Measurements from ENCODE around the gene MRPL42.
"Not testable (repeated sequence)": the region's sequence is repeated elsewhere in the genome, so short reads cannot be mapped to it uniquely, and the experiment has no call there.

MRPL42 gene

DNA sequence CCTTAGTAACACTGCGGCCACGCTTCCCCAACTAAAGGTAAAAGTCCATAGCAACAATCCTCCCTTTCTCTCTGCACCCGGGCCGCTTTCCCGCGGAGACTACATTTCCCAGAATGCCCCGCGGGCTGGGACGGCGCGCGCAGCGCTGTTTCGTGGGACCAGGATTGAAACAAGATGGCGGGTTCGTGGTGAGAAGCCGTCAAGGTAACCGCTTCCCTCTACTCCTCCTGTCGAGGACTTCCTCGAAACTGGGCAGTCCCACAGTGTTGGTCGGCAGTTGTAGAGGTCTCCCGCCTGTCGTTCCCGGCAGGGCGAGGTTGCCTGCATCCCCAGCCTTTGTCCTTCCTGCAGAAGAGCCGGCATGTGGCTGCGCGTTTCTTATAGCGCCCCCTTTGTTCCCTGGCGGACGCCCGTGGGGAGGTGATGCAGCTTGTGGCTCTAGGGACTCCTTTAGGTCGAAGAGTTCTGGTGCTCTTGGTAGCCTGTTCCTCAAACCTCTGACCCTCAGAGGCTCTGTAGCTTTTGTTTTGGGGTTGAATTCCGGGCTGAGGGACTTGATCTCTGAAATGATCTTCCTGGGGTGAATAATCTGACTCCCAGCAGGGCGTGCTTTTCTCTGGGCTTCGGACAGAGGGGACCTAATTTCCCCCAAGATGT lies at the start of gene MRPL42:
MRPL42 (plus strand) TSS at position 164 of the 657 bp plus-strand sequence. CDS start 1,772 bp downstream, outside the sequence.
- peak; percentile 89 for DNase-seq

DNA sequence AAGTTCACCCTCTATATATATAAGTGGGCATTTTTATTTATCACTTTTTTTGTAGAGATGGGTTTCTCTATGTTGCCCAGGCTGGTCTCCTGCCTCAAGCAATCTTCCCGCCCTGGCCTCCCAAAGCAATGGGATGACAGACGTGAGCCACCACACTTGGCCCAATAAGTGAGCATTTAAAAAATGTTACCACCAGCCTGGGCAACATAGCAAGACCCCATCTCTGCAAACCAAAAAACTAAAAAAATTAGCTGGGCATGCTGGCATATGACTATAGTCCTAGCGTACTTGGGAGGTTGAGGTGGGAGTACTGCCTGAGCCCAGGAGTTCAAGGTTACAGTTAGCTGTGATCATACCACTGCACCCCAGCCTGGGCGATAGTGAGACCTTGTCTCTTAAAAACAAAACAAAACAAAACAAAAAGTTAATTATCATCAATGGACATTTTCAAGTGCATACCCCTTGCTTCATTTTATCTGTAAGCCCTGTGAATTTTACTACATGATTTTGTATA lies 49.3 kb upstream of the MRPL42 start:
- no peak for DNase-seq

DNA sequence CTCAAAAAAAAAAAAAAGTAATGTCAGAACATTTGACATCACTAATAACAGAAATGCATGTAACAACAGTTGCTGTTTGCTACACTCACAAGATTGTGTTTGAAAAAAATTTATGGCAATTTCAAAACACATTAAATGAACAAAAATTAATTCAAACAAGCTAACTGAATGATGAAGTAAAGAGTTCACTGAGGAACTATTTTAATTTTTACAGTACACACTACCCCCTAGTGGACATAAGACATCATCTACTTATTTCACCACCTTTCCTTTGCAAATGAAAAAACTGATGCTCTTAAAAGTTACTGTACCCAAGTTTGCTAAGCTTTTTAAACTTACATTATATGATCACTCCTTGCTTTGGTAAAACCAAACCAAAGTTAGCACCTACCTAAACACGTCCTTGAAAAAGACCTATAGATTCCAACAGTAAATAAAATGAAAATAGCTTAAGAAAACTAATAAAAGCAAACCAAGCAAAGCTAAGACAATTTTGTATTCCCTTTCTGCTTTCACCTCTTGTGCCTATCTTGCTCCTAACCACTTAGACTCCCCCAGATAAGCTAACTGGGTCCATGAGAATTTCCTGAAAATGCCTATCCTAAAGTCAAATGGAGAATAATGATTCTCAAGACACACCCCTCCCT lies 47.8 kb upstream of the MRPL42 start:
- DNase-seq = peak; percentile 48

DNA sequence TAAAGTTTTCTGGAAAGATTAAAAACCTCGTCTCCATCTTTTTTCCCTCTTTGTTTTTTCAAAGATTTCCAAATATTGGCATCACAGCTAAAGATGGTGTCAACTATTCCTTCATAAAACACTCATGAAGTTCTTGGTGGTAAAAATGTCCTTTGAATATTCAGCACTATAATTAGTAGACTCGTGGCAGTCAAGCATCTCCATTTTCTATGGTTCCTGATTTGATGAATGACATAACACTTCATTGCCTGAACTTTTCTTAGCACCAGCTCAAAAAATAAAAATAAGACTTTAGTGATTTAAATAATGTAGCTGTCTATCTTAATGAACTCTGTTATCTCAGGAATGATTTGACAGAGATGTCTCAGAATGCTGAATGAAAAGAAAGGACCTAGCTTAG lies 45.3 kb upstream of the MRPL42 start:
- DNase-seq = no peak

DNA sequence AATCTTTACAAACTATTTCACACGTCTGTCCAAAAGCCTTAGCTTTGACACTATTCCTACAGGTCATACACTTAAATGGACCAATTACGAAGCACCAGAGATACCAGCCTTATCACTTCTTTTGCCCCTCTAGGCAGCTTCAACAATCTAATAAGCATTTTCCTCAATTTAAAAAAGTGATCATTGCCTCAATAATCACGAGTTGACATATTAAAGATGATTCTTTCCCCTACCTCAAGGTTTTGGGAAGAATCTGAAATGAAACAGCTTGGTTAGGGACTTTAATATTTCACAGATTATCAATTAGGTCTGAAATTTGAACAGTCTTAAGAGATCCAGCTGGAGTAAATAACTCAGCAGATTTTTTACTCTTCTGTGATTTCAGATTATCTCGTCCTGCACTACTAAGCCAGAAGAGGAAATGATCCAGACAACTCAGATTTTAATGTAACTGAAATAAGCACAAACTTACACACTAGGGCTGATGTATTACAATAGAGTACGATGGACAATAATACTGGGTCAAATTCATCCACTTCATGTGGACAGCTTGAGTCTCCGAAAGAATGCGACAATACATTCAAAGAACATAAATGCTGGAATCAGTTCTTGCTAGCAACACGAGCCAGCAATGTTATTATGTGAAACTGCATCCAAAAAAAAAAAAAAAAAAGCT lies 41.4 kb upstream of the MRPL42 start:
- no peak for DNase-seq

DNA sequence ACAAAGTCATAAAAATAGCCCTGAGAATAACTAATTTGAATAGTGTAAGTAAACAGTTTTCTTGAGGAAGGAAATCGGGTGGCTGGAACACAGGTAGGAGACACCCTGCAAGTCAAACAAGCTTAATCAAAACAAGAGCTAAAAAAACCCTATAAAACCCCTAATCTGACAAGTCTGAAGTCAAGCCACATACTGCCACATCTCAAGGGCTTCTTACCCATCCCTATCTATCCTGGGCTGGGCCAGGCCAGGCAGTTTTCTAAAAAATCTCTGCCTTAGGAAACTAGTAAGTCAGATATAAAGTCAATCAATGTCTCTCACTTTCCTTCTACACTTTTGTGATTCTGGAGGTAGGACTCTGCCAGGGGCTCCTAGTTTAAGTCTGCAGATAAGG lies 40.9 kb upstream of the MRPL42 start:
- no peak for DNase-seq

DNA sequence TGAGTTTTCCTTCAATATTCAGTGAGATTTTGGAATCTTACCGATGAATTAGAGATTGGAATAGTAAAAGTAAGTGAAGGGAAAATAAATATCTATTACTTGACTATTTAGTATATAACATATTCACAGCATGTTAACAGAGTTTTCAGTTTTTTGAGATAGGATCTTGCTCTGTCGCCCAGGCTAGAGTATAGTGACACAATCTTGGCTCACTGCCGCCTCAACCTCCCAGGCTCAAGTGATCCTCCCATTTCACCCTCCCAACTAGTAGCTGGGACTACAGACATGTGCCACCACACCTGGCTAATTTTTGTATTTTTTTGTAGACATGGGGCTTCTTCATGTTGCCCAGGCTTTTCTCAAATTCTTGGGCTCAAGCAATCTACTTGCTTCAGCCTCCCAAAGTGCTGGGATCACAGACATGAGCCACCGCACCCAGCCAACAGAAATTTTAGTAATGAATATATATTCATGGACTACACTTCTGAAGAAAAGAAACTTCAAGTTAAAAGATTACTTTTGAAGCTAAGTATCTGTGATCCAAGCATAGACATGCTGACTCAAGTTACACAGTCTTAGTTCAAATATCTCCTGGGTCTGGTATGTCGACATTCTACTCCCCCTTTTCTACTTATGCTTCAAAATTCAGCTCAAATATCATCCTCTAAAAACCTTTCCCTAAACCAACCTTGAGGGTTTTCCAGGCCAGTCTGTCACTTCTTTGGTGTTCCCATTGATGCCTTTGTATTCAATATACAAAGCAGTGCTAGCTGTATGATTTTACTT lies 39.3 kb upstream of the MRPL42 start:
- DNase-seq = no peak

DNA sequence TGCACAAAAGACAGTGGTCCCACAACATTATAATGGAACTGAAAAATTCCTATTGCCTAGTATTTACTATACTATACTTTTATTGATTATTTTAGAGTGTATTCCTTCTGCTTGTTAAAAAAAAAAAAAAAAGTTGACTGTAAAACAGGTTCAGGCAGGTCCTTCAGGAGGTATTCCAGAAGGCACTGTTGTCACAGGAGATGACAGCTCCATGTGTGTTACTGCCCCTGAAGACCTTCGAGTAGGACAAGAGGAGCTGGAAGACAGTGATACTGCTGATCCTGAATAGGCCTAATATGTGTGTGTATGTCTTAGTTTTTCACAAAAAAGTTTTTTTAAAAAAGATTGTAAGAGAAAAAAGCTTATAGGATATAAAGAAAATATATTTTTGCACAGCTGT lies 37.9 kb upstream of the MRPL42 start:
- no peak for DNase-seq

DNA sequence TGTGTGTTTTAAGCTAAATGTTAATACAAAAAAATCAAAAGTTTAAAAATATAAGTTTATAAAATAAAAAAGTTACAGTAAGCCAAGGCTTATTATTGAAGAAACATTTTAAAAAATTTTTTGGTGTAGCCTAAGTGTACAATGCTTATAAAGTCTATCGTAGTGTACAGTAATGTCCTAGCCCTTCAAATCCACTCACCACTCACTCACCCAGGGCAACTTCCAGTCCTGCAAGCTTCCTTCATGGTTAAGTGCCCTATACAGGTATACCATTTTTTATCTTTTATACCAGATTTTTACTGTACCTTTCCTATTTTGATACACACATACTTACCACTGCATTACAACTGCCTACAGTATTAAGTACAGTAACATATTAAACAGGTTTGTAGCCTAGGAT lies 37.5 kb upstream of the MRPL42 start:
- DNase-seq = no peak

DNA sequence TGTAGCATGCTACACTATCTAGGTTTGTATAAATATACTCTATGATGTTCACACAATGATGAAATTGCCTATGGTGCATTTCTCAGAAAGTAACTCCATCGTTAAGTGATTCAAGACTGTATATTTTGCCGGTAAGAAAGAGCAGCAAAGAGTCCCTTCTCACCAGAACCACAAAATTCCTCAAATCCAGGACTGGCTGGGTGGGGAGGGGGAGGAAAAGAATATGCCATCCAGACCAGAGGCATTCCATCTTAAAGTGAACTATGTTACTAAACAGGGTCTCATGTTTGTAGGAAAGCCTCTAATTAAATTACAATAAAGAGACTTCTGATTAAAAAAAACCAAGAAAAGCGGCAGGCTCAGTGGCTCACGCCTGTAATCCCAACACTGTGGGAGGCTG lies 37.0 kb upstream of the MRPL42 start:
- no peak for DNase-seq

DNA sequence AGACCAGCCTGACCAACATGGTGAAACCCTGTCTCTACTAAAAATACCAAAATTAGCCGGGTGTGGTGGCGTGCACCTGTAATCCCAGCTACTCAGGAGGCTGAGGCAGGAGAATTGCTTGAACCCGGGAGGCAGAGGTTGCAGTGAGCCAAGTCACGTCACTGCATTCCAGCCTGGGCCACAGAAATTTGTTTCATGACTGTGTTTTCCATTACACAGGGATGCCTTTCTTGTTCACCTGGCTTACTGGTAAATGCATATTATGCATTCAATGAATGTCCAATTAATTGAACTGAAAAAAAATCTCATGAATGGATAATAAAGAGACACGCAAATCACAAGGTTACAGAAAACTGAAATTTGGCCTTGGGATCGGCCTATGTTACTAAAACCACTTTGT lies 35.3 kb upstream of the MRPL42 start:
- not testable (repeated sequence) for DNase-seq

DNA sequence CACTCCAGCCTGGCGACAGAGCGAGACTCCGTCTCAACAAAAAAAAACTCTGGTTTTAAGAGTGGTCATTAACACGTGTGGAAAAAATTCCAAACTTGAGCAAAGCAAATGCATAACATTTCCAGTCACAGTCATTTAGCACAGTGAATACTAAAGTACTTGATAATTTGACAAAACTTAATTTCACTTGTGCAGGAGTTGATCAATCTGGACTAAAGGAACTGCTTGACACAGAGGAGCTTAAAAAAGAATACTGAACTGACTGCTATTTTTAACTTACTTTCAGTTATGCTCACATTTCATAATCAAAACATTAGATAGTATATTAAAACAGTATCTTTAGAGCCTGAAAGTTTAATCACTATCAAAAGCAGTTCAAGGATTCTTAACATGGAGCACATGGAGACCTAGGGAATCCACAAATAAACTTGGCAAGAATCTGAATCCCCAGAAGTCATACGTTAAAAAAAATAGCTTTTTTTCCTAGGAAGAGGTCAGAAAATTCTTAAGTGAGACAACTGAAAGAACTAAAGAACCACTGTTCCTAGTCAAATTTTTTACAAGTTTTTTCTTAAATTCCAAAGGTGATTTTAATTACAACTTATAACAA lies 33.0 kb upstream of the MRPL42 start:
- no peak for DNase-seq

DNA sequence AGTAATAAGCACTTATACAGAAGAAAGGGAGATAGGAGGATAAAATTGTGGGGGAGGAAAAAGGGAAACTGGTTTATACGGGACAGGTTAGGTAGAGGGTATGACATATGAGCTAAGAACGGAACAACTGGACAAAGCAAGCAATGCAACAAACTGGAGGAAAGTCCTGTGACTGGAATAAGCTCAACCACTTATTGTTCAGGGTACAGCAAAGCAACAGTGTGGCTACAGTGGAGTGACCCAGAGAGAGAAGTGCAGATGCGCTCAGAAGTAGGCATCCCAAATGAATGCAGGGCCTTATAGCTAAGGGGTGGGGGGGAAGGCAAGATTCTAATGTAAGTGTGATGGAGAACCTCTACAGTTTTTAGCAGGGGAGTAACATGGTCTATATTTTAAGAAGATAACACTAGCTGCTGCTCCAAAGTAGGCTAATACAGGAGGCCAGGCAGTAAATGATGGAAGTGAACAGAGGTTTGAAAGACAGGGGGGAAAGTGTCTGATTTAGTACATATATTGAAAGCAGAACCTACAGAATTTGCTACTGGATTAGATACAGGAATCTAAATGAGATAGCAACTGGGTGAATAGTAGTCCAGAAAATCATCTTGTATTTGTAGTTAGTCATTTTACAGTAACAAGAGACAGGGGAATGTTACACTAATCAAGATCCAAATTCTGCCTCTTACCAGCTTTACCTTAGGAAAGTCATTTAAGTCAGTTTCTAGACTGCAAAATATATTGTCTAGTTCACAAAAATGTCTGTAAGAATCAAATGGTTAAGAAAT lies 28.9 kb upstream of the MRPL42 start:
- no peak for DNase-seq

DNA sequence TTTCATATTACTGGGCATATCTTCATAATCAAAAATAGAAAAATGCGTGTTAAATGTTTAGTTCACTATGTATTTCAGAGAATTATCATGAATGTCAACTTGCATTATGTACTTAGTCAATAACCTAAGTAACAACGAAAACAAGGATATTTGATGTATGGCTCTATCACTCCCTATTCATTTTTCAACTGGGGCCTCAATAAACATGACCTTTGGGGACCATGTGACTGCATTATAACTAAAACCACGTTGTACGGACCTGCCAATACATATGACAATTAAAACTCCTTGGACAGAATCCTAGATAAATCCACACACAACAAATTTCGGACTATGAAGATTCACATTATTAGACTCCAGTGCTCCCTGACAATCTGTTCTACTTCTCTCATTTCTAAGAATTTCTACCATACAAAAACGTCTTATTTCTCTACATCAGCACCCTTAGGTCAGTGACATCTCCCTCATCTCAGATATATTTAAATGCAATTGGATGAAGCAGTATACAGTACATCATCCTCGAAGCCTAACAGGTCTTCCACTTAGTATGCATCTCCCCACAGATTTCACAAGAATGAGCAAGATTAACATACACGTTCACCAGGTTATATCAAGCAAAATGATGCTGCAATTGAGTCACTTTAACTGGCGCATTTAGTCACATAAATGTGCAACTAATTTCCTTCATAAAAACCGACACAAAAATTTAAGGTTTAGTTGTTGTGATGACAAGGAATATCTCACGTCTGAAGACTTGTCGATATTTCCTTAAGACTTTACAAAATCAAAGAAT lies 27.1 kb upstream of the MRPL42 start:
- DNase-seq = no peak

DNA sequence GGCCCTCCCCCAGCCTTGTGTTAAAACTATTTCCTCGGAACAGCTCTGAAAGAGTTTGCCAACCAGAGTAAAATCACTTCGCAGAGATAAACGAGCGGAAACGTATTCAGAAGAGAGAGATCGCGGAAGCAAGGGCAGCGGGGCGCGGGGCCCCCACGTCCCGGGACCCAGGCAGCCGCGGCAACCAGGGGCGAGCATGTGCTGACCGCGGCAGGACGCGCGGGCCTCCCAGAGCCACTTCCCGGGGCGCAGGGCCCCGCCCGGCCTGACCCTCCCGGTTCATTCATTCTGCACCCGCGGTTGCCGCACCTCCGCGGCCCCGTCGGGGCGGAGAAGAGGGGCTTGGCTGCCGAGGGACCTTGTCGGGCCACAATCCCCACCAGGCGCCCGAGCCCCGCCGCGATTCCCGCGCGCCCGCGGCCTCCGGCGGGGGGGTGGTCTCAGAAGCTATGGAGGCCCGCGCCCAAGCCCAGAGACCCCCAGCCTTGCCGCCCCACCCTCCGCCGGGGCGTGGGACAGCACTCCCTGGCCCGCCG lies 26.2 kb upstream of the MRPL42 start:
- no peak for DNase-seq

DNA sequence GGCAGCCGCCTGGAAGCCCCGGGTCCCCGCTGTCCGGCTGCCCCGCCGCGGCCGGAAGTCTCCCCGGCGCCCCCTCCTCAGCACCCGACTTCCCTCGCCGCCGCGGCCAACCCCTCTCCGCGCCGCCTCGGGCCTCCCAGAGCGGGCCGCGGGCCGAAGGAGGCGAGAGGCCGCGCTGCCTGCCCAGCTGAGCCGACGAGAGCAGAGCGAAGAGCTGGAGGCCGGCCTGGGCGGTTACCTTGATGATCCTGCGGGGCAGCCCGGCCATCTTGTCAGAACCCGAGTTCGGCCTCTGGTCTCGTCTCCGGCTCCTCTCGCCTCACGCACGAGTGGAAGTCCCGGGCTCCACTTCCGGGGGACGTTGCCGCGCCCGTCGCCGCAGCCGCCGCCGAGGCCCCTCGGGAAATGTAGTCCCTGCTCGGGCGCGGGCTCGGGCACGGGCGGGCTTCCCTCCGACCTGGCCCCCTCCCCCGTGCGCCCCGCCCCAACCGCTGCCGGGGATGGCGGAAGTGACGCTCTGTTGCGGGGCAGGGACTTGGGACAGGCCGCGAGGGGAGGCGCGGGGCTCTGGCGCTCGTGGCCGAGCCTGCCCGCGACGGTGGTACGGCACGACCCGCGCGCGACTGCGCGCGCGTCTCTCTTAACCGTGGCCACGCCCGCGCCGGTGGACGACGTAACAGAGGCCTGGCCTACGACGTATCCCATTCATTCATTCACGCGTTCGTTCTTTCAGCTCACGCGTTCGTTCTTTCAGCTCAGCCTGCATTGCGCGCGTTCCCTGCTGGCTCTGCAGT lies 25.5 kb upstream of the MRPL42 start, which contains the start of gene UBE2N:
UBE2N (minus strand) TSS at position 331 of the 794 bp plus-strand sequence; CDS start at position 268, 63 bp downstream.
- DNase-seq = peak; percentile 97

DNA sequence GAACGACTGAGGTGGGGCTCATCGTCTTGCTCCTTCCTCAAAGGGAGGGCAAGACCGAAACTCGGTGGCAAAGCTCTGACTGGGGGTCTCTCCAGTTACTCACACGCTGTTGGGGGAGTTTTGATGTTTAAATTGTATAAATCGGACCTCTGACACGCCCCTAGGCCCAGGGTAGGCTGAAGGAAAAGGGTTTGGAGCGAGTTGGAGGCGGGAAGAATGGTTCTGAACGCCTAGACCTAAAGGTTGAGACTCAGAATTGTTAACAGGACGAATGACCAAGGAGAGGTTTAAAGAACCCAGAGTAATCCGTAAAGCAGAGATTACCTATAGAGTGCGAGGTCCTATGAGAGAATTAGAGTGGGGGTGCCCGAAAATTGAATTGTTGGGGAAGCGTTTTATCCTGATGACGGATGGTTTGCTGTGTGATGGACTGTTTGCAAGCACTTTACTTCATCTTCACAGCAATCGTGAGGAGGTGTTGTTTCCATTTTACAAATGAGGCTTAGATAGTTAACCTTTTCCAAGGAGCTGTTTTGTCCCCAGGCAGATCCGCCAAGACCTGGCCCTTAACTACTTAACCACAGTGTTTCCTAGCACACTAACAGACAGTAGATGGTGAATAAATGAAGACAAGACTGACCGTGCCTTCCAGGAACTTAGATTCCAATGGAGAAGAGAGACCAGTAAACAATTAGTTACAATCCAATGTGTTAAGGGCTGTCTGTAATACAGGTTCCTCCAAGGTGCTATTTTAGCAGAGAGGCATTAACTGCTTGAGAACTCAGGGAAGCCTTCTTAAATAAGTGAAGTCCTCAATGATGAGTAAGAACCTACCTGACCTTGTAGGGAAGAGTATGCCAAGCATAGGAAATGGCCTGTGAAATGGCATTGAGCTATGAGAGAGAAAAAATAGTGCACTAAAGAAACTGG lies 24.6 kb upstream of the MRPL42 start:
- no peak for DNase-seq

DNA sequence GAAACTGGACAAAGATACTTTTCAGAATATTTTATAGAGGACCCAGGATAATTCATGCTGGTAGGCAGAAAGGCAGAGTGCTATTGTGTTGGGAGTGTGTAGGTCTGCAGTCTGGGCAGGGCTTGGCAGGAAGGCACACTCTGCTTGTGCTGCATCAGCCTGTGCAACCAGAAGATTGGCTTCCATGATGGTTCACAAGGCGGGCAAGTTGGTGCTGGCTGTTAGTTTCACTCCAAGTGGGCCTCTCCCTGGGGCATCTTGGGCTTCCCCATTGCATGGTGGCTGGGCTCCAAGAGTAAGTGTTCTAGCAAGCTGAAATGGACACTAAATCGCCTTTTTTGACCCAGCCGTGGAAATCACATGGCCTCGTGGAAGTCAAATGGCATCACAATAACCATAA lies 23.7 kb upstream of the MRPL42 start:
- DNase-seq = no peak

All from KG1 (cell line).